A673 (cell line): ENCODE data around the gene RMI2.
"Not testable (repeated sequence)": the region's sequence is repeated elsewhere in the genome, so short reads cannot be mapped to it uniquely, and the experiment has no call there.

Experiments used
- EZH2 ChIP-seq: fragments of 200-600 bp; sonication (generic); IDR thresholded peaks from 2 replicates; pipeline ENCODE4 v1.6.1; 2017; ENCODE audit warnings: borderline replicate concordance, low read depth, mild to moderate bottlenecking, mixed read lengths, antibody characterized with exemption, low read length; ENCODE audit not compliant: poor library complexity, severe bottlenecking
- TF ChIP-seq, protein P1 (sequence below): fragments of 300-800, 200-600 bp; sonication (generic); conservative IDR thresholded peaks from 2 replicates; pipeline ENCODE4 v1.5.1; 2017; ENCODE audit warnings: low read depth, mild to moderate bottlenecking, antibody characterized with exemption, low read length, moderate library complexity, mixed read lengths

DNA sequence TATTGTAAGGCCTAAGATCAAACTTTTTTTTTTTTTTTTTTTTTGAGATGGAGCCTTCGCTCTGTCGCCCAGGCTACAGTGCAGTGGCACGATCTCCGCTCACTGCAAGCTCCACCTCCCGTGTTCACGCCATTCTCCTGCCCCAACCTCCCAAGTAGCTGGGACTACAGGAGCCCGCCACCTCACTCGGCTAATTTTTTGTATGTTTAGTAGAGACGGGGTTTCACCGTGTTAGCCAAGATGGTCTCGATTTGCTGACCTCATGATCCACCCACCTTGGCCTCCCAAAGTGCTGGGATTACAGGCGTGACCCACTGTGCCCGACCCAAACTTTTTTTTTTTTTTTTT is 25.6 kb downstream of the RMI2 start:
- TF ChIP-seq, protein P1, sequence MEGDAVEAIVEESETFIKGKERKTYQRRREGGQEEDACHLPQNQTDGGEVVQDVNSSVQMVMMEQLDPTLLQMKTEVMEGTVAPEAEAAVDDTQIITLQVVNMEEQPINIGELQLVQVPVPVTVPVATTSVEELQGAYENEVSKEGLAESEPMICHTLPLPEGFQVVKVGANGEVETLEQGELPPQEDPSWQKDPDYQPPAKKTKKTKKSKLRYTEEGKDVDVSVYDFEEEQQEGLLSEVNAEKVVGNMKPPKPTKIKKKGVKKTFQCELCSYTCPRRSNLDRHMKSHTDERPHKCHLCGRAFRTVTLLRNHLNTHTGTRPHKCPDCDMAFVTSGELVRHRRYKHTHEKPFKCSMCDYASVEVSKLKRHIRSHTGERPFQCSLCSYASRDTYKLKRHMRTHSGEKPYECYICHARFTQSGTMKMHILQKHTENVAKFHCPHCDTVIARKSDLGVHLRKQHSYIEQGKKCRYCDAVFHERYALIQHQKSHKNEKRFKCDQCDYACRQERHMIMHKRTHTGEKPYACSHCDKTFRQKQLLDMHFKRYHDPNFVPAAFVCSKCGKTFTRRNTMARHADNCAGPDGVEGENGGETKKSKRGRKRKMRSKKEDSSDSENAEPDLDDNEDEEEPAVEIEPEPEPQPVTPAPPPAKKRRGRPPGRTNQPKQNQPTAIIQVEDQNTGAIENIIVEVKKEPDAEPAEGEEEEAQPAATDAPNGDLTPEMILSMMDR, result not testable (repeated sequence)
- not testable (repeated sequence) for TF ChIP-seq EZH2
